ENCODE measurements around the gene SLC29A4.
"Not testable (repeated sequence)": the region's sequence is repeated elsewhere in the genome, so short reads cannot be mapped to it uniquely, and the experiment has no call there.

Gene SLC29A4

DNA sequence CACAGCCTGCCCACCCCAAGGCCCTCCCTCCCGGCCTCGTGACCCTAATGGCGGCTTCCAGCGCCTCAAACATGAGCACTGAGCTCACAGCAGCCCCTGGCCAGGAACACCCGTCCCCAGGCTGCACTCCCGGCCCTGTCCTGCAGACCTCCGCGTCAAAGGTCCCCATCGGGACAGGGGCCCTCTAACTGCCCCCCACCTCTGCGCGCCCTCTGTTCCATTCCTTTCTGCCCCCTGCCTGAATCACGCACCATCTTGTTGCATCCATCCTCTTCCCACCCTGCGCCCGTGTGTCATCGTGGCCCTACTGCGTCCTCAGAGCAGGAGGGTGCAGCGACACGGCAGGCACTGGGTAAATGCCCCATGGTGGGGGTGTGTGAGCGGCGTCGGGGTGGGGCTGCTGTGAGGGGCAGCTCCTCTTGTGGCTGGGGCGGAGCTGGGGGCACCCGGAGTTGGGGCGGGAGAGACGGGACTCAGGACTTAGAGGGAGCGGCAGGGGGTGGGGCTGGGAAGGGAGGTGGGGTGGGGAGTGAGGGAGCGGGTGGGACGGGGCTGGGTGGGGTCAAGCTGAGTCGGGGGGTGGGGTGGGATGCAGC lies 13.4 kb downstream of the SLC29A4 start:
- DNase-seq (ENCODE audit: low read depth): no peak

DNA sequence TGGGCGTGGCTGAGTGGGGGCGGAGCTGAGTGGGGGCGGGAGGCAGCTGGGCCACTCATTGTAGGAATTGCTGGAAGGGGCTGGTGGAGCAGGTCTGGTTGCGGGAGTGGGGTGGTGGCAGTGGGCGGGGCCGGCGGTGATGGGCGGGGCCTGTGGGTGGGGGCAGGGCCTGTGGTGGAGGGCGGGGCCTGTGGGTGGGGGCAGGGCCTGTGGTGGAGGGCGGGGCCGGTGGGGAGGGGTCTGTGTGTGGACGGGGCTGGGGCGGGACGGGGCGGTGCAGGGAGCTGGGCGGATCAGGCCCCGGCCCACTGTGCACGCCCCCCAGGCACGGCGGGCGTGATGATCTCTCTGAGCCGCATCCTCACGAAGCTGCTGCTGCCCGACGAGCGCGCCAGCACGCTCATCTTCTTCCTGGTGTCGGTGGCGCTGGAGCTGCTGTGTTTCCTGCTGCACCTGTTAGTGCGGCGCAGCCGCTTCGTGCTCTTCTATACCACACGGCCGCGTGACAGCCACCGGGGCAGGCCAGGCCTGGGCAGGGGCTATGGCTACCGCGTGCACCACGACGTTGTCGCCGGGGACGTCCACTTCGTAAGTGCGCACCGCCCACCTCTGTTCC lies 14.0 kb downstream of the SLC29A4 start:
- DNase-seq (ENCODE audit: low read depth): peak; percentile 57

DNA sequence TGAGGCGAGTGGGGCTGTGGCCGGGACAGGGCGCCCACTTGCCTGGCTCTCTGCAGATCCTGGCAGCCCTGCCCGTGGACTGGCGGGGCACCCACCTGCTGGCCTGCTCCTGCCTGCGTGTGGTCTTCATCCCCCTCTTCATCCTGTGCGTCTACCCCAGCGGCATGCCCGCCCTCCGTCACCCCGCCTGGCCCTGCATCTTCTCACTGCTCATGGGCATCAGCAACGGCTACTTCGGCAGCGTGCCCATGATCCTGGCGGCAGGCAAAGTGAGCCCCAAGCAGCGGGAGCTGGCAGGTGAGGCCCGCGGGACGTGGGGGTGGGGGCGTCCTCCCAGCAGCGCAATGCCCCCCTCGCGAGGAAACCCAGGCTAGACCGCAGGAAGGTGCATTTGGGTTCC lies 17.6 kb downstream of the SLC29A4 start:
- no peak for DNase-seq (ENCODE audit: low read depth)

DNA sequence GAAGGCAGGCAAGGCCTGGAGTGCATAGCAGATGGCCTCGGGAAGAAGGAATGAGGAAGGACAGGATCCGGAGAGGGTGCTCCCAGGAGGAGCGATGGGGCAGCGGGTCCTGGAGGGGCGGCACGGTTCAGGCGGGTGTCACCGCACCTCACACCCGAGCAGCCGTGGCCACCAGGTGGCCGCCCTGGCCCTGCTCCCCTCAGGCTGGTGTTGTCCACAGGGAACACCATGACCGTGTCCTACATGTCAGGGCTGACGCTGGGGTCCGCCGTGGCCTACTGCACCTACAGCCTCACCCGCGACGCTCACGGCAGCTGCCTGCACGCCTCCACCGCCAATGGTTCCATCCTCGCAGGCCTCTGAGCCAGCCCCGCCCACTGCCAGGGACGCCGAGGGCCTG lies 19.8 kb downstream of the SLC29A4 start:
- no peak for DNase-seq (ENCODE audit: low read depth)

DNA sequence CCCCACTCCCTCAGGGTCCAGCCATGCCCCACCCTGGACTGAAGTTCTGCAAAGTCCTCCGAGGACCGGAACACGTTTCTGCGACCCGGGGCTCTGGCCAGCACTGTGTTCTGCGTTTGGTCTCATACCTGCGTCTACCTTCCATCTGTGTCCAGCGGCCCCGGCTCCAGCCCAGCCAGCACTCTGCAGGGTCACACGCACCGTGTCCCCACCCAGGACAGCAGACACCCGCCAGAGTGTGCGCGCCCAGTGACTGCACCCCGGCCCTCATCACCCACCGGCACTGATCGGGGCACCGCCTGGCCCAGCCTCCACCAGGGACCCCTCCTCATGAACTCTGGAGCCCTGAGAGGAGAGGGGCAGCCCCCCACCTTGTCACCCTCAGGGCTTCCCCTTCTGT lies 20.3 kb downstream of the SLC29A4 start:
- DNase-seq (ENCODE audit: low read depth): no peak

DNA sequence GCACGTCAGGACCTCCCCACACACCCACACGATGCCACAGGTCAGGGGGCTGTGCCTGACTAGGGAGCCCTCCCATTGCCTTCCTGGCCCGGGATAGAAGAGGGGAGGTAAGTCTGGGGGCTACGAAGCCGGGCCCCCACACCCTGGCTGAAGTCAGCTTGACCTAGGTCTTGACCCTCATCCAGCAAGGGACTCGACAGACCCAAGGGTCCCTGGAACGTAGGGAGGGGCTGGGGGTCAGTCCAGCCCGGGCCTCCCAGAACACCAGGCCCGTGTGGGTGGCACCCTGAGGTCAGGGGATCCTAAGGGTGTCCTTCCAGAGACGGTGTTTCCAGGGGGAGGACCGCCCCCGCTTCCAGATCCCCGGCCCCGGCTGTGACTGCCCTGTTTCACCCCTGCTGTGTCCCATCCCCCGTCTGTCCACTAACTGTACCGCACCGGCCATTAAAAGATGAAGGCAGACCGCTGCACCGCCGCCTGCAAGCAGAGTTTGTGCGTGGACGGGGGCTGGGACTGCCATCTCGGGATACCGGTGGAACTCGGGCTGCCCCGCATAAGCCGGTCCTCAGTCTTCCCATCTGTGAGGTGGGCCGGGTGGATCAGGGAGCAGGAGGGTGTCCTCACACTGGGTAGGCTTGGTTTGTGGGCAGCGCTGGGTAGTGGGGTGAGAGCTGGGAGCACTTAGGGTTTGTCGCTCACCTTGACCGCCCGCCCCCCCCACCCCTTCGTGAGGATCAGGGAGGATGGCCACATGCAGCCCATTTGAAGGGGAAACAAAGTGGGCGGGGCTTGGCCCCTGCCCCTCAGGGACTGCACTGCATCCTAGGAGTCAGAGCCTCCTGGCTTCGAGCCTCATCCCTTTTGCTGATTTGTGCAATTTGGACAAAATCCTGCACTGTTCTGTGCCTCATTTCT lies 21.1 kb downstream of the SLC29A4 start:
- no peak for DNase-seq (ENCODE audit: low read depth)

DNA sequence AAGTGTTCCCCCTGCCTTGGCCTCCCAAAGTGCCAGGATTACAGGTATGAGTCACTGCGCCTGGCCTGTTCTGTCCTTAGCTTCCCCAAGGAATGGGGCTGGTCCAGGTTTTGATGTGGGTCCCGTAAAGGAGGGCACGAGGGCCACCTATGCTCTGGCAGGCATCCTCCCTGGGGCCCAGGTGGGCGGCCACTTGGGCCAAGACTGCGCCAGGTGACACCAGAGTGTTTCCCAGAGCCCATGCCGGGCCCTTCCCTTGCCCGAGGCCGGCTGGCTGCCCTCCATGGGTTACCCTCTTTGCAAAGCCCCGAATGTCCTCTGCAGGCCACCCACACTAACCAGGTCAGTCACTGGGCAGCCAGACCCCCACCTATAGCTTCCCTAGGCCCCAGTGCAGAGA lies 22.3 kb downstream of the SLC29A4 start:
- not testable (repeated sequence) for DNase-seq (ENCODE audit: low read depth)

DNA sequence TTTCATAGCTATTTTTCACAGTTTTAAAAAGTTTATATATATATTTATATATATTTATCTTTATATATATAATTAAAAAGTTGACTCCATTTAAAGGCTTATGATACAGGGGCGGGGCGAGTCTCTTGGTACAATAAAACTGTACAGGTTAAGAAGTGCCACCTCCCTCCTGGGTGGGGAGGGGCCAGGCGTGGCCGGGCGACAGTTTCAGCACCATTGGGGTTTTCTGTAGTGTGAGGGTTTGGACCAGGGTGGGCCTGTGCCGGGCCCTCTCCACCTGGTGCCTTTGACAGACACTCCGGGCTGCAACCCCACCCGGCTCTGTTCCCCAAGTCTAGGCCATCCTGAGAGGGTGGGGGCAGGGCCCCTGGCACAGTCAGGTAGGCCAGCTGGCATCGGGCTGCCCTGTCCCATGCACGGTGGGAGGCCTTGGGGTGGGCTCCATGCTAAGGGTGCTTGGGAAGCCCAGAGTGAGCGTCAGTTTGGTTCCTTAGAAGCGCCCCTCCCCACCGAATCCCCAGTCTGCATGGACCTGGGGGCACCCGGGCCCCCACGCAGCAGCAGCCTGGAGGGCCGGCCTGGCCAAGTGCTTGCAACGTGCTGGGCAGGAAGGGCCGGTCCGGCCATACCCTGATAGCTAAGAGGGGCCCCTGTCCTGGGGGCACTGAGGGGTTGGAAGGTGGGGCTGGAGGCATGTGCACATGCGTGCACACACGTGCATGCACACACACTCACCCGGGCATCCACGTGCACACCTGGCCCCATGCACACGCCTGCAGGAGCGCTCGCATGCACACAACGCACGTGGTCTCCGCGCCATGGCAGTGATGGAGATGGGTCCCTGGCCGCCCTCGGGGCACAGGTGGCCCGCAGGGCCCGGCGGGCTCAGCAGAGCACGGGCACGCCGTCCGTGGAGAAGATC lies 24.7 kb downstream of the SLC29A4 start:
- not testable (repeated sequence) for DNase-seq (ENCODE audit: low read depth)

DNA sequence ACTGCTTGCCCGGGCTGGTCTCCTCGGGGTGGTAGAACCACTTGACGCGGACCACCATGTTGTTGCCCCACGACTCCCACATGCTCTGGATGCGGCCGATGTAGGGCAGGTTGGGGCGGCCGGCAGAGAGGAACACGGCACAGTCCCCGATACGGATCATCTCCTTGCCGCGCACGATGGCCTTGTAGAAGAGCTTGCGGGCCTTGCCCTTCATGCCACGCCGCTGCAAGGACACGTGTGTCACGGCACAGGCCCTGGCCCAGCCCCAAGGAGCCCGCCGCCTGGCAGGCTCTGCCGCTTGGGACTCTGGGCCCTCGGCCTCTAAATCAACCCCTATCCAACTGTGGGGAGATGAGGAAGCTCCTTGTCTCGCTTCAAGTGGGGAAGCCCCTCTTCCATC lies 26.4 kb downstream of the SLC29A4 start:
- no peak for DNase-seq (ENCODE audit: low read depth)

DNA sequence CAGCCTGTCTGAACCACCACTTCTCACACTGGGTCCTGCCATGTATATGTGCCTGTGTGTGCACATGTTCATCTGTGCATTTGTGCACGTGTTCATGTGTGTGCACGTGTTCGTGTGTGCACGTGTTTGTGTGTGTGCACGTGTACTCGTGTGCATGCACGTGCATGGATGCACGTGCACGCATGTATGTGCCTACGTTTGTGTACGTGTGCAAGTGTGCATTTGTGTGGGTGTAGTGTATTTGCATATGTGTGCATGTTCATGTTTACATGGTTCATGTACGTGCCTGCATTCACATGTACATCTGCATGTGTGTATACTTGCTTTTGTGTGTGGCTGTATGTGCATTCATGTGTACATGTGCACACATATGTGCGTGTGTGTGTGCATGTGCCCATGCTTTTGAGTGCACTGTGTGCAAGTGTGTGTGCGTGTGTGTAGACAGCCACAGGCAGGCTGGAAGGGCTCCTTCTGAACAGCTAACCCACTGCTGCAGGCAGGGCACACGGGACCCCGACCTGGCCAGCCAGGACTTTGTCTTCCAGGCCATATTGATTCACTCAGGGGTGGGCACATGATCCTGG lies 28.2 kb downstream of the SLC29A4 start:
- no peak for DNase-seq (ENCODE audit: low read depth)

DNA sequence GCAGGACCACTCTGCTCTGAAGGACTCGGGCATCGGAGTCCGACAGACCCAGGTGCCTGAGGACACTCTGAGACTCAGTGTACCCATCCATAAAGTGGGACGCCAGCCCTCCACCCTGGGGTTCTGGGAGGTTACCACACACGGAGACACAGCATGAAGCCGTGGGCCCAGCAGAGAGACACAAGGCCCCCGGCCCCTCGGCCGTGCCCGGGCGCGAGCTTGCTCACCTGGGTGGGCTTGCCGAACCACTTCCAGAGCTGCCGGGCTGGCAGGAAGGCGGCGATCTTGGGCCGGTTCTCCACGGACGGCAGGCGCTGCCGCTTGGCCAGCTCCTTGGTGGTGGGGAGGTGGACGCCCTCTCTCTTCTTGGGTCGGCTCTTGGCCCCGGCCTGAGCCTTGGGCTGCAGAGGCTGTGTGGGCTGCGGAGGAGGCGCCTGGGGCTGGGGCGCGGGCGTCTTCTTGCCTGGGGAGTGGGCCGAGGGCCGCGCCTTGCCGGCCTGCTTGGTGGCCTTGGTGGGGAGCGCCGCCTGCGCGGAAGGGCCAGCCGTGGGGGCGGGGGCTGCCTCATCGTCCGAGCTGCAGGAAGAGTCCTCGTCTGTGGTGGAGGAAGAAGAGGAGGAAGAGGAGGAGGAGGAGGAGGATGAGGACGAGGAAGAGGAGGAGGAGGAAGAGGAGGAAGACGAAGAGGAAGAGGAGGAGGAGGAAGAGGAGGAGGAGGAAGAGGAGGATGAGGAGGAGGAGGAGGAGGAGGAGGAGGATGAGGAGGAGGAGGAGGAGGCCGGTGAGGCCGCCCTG lies 29.7 kb downstream of the SLC29A4 start:
- not testable (repeated sequence) for DNase-seq (ENCODE audit: low read depth)

DNA sequence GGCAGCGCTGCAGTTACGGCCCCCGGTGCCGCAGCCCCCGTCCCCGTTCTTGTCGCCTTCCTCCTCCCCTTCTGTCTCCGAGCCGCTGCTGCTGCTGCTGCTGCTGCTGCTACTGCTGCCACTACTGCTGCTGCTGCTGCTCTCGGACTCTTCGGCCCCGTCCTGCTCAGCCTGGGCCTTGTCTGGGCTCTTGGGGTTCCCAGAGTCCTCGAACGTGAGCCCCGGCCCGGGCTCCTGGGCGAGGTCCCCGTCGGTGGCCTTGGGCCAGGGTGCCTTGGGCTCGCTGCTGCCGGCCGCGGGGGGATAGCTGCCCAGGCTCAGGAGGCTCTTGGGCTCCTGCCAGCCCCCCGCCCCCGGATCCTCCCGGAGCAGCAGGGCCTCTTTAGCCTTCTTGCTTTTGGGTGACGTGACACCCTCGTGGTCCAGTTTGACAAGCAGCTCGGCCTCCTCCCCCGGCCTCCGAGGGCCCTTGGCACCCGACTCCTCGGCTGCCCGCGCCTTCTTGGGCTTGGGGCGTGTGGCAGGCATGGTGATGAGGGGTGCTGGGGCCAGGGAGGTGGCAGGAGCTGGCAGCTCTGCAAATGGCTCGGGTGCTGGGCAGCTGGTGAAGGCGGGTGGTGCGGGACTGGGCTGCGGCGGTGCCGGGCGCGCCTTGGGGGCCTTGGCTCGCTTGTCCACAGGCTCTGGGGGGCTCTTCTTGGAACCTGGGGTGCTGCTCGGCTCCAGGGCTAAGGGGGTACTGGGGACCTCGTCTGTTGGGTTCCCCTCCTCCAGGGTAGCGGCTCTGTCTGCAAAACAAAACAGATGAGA lies 30.5 kb downstream of the SLC29A4 start:
- DNase-seq (ENCODE audit: low read depth): not testable (repeated sequence)

DNA sequence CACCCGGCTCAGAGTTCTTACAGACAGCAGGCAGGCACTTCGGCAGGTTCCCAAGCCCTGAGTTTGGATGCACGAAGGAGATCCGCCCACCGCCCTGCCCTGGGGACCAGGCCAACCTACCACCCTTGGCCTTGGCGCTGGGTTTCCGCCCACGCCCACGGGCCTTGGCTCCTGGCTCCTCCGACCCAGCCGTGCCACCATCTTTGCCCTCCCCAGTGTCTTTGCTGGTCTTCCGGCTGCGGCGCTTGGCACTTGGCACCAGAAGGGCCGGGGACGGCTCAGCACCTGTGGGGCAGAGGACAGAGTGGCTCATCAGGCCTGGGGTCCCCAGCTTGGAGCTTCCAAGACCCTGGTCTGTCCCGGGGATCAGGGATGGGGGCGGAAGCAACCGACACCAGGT lies 32.1 kb downstream of the SLC29A4 start:
- DNase-seq (ENCODE audit: low read depth): no peak

DNA sequence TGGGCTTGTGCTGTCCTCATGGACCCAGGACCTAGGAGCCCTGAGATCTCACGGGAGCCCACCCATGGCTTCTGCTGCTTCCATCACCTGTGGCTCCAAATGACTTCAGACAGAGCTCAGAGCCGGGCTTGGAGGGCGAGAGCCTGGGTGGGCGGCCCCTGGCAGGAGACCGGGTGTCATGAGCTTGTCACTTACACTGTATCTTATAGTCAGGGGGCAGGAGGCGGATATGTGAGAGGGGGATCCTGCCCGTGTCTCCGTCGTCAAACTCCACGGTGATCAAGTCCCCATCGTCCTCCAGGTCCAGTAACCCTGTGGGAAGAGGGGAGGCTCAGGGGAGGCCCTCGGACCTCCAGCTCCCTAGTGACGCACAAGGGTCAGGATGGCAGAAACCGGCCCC lies 33.0 kb downstream of the SLC29A4 start:
- DNase-seq (ENCODE audit: low read depth): no peak

DNA sequence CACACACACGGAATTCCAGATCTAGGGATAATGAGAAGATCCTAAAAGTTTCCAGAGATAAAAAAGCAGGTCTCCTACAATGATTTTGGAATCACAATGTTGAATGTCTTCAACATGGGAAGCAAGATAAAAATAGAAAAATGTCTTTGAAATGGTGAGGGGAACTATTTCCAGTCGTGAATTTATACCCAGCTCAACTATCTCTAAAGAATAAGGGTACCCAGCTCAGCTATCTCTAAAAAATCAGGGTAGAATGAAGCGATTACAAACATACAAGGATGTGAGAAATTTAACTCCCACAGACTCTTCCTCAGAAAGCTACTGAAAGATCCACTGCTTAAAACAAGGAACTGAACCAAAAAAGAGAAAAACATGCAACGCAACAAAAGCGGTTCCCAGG lies 35.9 kb downstream of the SLC29A4 start:
- DNase-seq (ENCODE audit: low read depth): not testable (repeated sequence)

DNA sequence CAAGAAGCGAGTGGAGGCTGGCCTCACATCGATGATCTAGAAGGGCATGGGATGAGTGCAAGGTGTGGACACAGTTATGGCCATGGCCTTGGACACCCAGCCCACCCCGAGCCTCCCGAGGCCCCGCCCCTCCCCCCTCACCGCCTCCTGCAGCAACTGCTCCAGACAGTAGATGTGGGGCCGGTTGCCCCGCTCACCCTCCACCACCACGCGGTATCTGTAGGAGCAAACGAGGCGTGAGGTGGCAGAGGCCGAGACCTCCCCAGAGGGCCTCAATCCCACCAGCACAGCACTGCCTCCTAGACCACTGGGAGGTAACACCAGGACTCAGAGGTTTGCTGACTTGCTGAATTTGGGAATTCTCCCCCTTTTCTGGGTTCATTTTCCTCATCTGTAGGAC lies 37.6 kb downstream of the SLC29A4 start:
- no peak for DNase-seq (ENCODE audit: low read depth)

DNA sequence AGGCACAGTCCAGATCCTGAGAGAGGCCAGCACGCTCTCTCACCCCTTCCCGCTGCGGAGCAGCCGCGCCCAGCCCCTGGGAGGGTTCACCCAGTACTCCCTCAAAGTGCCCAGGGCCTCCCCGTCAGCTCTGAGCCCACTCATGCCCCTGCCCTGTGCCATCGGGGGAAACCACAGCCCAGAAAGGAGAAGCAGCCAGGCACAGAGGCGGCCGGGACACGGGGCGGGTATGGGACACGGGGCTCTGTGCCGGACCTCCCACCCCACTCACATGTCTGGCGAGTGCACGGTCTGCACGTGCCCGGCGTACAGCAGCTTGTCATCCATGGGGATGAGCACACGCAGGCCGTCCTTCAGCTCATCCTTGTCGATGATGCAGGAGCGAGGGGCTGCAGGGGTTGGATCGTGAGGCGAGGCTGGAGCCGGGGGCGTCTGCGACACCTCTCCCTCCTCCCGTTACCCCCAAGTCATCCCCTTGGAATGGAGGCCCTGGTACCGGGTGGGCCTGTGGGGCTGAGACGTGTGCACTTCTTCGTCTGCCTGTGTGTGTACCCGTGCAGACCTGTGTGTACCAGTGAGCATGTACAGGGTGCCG lies 38.2 kb downstream of the SLC29A4 start:
- no peak for DNase-seq (ENCODE audit: low read depth)

DNA sequence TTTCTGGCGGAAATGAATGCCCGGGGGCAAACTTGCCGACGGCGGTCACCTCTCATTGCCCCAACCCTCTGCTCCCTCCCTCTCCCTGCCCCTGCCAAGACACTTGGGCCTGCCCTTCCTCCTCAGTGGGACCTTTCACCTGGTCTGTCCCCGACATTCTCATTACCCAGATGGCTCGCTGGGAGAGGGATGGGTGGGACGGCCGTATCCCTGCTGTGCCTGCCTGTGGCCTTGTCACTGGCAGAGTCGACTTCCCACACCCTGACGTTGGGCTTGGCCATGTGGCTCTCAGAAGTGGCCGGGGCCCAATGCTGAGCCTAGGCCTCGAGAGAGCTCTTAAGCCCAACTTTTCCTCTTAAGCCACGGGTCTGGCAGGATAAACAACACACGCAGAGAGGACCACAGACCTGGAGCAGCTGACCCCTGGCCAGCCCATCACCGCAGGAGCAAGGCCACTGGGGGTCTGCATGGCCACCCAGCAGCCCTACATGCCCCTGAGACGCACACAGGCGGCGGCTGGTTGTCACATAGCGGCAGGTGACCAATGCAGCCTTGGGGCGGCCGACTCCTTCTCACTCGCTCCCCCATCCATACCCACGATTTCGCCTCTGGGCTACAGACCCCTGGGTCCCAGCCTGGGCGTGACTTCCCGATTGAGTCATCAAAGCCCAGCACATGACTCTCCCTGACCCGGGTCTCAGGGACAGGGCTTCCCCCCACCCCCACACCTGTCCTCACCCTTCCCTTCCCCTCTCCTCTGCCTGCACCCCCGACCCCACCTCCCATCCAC lies 40.1 kb downstream of the SLC29A4 start:
- DNase-seq (ENCODE audit: low read depth): no peak
